OCI-LY7 (cell line): ENCODE measurements around the gene UQCR10.
"Not testable (repeated sequence)": the region's sequence is repeated elsewhere in the genome, so short reads cannot be mapped to it uniquely, and the experiment has no call there.

ENCODE experiments used
- EZH2phosphoT487 ChIP-seq: fragments of 200-600 bp; sonication (generic); IDR thresholded peaks from 2 replicates; pipeline ENCODE4 v1.6.1; 2018; ENCODE audit warnings: low read depth, borderline replicate concordance, mild to moderate bottlenecking, mixed run types, antibody characterized with exemption, low read length, moderate library complexity, mixed read lengths
- TF ChIP-seq, protein P1 (sequence below): fragments of 200-600 bp; sonication (generic); conservative IDR thresholded peaks from 2 replicates; pipeline ENCODE4 v1.5.1; 2014; ENCODE audit warnings: mild to moderate bottlenecking, antibody characterized with exemption, low read length, moderate library complexity, mixed read lengths

DNA sequence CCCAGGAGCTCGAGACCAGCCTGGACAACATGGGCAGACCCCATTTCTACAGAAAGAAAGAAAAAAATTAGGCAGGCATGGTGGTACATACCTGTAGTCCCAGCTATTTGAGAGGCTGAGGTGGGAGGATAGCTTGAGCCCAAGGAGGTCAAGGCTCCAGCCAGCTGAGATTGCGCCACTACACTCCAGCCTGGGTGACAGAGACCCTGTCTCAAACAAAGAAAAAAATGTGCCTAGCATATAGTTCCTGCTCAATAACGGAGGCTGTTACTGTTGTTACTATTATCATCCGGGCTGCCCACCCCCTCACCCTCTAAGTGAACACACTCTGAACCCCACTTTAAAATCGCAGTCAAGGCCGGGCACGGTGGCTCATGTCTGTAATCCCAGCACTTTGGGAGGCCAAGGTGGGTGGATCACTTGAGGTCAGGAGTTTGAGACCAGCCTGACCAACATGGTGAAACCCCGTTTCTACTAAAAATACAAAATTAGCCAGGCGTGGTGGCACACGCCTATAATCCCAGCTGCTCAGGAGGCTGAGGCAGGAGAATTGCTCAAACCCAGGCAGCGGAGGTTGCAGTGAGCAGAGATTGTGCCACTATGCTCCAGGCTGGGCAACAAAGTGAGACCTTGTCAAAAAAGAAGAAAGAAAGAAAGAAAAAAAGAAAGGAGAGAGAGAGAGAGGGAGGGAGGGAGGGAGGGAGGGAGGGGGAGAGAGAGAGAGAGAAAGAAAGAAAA lies 12.3 kb upstream of the UQCR10 start:
- TF ChIP-seq, protein P1, sequence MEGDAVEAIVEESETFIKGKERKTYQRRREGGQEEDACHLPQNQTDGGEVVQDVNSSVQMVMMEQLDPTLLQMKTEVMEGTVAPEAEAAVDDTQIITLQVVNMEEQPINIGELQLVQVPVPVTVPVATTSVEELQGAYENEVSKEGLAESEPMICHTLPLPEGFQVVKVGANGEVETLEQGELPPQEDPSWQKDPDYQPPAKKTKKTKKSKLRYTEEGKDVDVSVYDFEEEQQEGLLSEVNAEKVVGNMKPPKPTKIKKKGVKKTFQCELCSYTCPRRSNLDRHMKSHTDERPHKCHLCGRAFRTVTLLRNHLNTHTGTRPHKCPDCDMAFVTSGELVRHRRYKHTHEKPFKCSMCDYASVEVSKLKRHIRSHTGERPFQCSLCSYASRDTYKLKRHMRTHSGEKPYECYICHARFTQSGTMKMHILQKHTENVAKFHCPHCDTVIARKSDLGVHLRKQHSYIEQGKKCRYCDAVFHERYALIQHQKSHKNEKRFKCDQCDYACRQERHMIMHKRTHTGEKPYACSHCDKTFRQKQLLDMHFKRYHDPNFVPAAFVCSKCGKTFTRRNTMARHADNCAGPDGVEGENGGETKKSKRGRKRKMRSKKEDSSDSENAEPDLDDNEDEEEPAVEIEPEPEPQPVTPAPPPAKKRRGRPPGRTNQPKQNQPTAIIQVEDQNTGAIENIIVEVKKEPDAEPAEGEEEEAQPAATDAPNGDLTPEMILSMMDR = not testable (repeated sequence)
- TF ChIP-seq EZH2phosphoT487 = not testable (repeated sequence)
